ENCODE results near the gene RIPK4.
A peak's percentile ranks its signal among the peaks of the same experiment; 100 is the strongest.

Gene RIPK4

DNA sequence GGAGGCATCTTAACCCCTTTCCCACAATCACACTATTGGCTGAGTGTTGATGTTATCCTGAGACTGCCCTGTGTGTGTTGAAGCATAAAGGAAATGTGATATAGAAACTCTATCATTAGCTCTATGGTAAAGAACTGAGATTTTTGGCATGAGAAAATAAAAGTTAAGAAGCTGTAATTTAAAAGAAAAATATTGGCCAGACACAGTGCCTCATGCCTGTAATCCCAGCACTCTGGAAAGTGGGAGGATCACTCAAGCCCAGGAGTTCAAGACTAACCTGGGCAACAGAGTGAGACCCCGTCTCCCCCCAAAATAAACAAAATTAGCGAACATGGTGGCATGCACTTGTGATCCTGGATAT is 14.2 kb upstream of the RIPK4 start:
- Histone ChIP-seq H3K27me3 (replicated peaks) (peaks cover 13% of the 10 kb centered on the region), H3K27ac (no peak overlapping the region), H3K36me3 (replicated peaks) (no peaks in the 10 kb centered on the region), H3K4me3 (ENCODE audit: low read depth, low read length) (no peak overlapping the region)
- DNase-seq = no peak
- in situ Hi-C loops (cut with HindIII; ENCODE audit: low pct_ligation_motif_present, low sequenced_read_pairs) = no loop called here
- no peak for TF ChIP-seq CTCF (IDR thresholded peaks at IDR 0.05; ENCODE audit: low read depth, low read length, missing control alignments)

- Histone ChIP-seq H3K27me3 (replicated peaks) (peaks cover 13% of the 10 kb centered on the region), H3K36me3 (replicated peaks) (no peaks in the 10 kb centered on the region), H3K27ac (no peak overlapping the region), H3K4me3 (ENCODE audit: low read depth, low read length) (no peak overlapping the region)
- no peak for DNase-seq
- TF ChIP-seq CTCF (IDR thresholded peaks at IDR 0.05; ENCODE audit: low read depth, low read length, missing control alignments) = no peak
- in situ Hi-C loops (cut with HindIII; ENCODE audit: low pct_ligation_motif_present, low sequenced_read_pairs) = no loop called here
These were observed 13.6 kb upstream of the RIPK4 start for GRCh38 chr21:41780337-41781049.

- Histone ChIP-seq H3K36me3 (replicated peaks) (no peaks in the 10 kb centered on the region), H3K27me3 (replicated peaks) (peaks cover 13% of the 10 kb centered on the region)
- in situ Hi-C loops (cut with HindIII; ENCODE audit: low pct_ligation_motif_present, low sequenced_read_pairs) = no loop called here
These were observed 12.8 kb upstream of the RIPK4 start for GRCh38 chr21:41779659-41780058.

GRCh38 chr21:41778930-41779600 is 12.2 kb upstream of the RIPK4 start:
- DNase-seq = no peak
- peak; percentile 11 for TF ChIP-seq CTCF (IDR thresholded peaks at IDR 0.05; ENCODE audit: low read depth, low read length, missing control alignments)
- Histone ChIP-seq H3K27me3 (replicated peaks) (peaks cover 13% of the 10 kb centered on the region), H3K4me3 (ENCODE audit: low read depth, low read length) (no peak overlapping the region), H3K36me3 (replicated peaks) (no peaks in the 10 kb centered on the region), H3K27ac (no peak overlapping the region)
- in situ Hi-C loops (cut with HindIII; ENCODE audit: low pct_ligation_motif_present, low sequenced_read_pairs) = no loop called here

More at GRCh38 chr21:41779659-41780058, 12.8 kb upstream of the RIPK4 start:
- no peak overlapping the region for H3K27ac ChIP-seq
- no peak for TF ChIP-seq CTCF (IDR thresholded peaks at IDR 0.05; ENCODE audit: low read depth, low read length, missing control alignments)
- H3K4me3 ChIP-seq (ENCODE audit: low read depth, low read length) = no peak overlapping the region
- DNase-seq = no peak

- in situ Hi-C loops (cut with HindIII; ENCODE audit: low pct_ligation_motif_present, low sequenced_read_pairs) = no loop called here
- Histone ChIP-seq H3K27me3 (replicated peaks) (peaks cover 13% of the 10 kb centered on the region), H3K27ac (no peak overlapping the region), H3K4me3 (ENCODE audit: low read depth, low read length) (no peak overlapping the region), H3K36me3 (replicated peaks) (no peaks in the 10 kb centered on the region)
- peak; percentile 73 for DNase-seq
- TF ChIP-seq CTCF (IDR thresholded peaks at IDR 0.05; ENCODE audit: low read depth, low read length, missing control alignments) = peak; percentile 98
These were observed 11.3 kb upstream of the RIPK4 start for GRCh38 chr21:41777951-41778815.

Measured in brain microvascular endothelial cell (primary cell).